ENCODE measurements around the gene P2RX7.

GRCh38 chr12:121184425-121184824 lies 51.7 kb downstream of the P2RX7 start:
- TF ChIP-seq FOXM1 (IDR thresholded peaks at IDR 0.05; ENCODE audit: borderline replicate concordance, low read depth) = no peak
- no peak for TF ChIP-seq TAF1 (IDR thresholded peaks at IDR 0.05; ENCODE audit: low read depth)
- no peak for TF ChIP-seq EP300 (IDR thresholded peaks at IDR 0.05; ENCODE audit: borderline replicate concordance)
- TF ChIP-seq TEAD4 (IDR thresholded peaks at IDR 0.05) = no peak
- TF ChIP-seq MAX (IDR thresholded peaks at IDR 0.05) = no peak
- TF ChIP-seq TCF12 (IDR thresholded peaks at IDR 0.05; ENCODE audit: low read depth) = no peak
- TF ChIP-seq RAD21 (IDR thresholded peaks at IDR 0.05; ENCODE audit: low read depth) = no peak
- TF ChIP-seq YY1 (IDR thresholded peaks at IDR 0.05; ENCODE audit: low read depth) = no peak
- TF ChIP-seq, protein P1, sequence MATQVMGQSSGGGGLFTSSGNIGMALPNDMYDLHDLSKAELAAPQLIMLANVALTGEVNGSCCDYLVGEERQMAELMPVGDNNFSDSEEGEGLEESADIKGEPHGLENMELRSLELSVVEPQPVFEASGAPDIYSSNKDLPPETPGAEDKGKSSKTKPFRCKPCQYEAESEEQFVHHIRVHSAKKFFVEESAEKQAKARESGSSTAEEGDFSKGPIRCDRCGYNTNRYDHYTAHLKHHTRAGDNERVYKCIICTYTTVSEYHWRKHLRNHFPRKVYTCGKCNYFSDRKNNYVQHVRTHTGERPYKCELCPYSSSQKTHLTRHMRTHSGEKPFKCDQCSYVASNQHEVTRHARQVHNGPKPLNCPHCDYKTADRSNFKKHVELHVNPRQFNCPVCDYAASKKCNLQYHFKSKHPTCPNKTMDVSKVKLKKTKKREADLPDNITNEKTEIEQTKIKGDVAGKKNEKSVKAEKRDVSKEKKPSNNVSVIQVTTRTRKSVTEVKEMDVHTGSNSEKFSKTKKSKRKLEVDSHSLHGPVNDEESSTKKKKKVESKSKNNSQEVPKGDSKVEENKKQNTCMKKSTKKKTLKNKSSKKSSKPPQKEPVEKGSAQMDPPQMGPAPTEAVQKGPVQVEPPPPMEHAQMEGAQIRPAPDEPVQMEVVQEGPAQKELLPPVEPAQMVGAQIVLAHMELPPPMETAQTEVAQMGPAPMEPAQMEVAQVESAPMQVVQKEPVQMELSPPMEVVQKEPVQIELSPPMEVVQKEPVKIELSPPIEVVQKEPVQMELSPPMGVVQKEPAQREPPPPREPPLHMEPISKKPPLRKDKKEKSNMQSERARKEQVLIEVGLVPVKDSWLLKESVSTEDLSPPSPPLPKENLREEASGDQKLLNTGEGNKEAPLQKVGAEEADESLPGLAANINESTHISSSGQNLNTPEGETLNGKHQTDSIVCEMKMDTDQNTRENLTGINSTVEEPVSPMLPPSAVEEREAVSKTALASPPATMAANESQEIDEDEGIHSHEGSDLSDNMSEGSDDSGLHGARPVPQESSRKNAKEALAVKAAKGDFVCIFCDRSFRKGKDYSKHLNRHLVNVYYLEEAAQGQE (IDR thresholded peaks at IDR 0.05; ENCODE audit: low read depth) = no peak
- TF ChIP-seq CEBPB (IDR thresholded peaks at IDR 0.05) = no peak
- TF ChIP-seq USF1 (IDR thresholded peaks at IDR 0.05) = no peak
- no peak for TF ChIP-seq CREB1 (IDR thresholded peaks at IDR 0.05; ENCODE audit: low read depth)
- TF ChIP-seq EGR1 (IDR thresholded peaks at IDR 0.05) = no peak
